Peyer's patch (tissue), 4 donors: ENCODE results near the gene KDR. TPM values are rescaled to one million over a fixed set of nuclear protein-coding genes. Genes with fewer than 3 reads are reported as not detected.

Source experiments
- DNase-seq, 3 donors: peaks; one replicate each; pipeline ENCODE4 v3.0.0-alpha.2; 2017 to 2019
- H3K27ac ChIP-seq, 4 donors: fragments of 200-600 bp; sonication (generic); one replicate each; pipeline ENCODE4 v1.5.1; 2016 to 2019
- H3K27me3 ChIP-seq, 2 donors: fragments of 200-600 bp; sonication (generic); one replicate each; pipeline ENCODE4 v1.5.1; 2019
- H3K36me3 ChIP-seq, 3 donors: fragments of 200-600 bp; sonication (generic); one replicate each; pipeline ENCODE4 v1.5.1; 2016 to 2019
- H3K4me1 ChIP-seq, 4 donors: fragments of 200-600 bp; sonication (generic); one replicate each; pipeline ENCODE4 v1.5.1; 2016 to 2019
- H3K4me3 ChIP-seq, 4 donors: fragments of 200-600 bp; sonication (generic); 1 replicate in 3 of 4; 2 replicates in 1 of 4; pipeline ENCODE4 v1.5.1; 2016 to 2019; ENCODE audit warnings: mild to moderate bottlenecking in 1 of 4
- H3K9me3 ChIP-seq, 4 donors: fragments of 200-600 bp; sonication (generic); one replicate each; pipeline ENCODE4 v1.5.1; 2016 to 2019; ENCODE audit warnings: mild to moderate bottlenecking in 1 of 4
- POLR2A ChIP-seq, 2 donors: fragments of 450-650 bp; IDR thresholded peaks; one replicate each; pipeline ENCODE4 v1.5.1; 2017; ENCODE audit warnings: antibody characterized with exemption in 2 of 2, mild to moderate bottlenecking in 2 of 2, moderate library complexity in 2 of 2
- total RNA-seq, 4 donors: library from RNA; depleted of rRNA; stranded (reverse); fragments of >200 nt; gene quantifications; one replicate each; pipeline ENCODE4 v1.1.0, GENCODE V29; 2016
- TF ChIP-seq, protein P1 (sequence below), 6 experiments: fragments of 450-650 bp in 4 of 6; fragments of 200-600 bp in 2 of 6; sonication (generic) in 1 of 6; IDR thresholded peaks; one replicate each; pipeline ENCODE4 v1.5.1; 2017 to 2019; ENCODE audit warnings: antibody characterized with exemption in 6 of 6, mild to moderate bottlenecking in 3 of 6, moderate library complexity in 1 of 6

Gene KDR
- total RNA-seq, 4 donors from 2014 or later: 5.2 to 24.8 (median 6.2) TPM

DNA sequence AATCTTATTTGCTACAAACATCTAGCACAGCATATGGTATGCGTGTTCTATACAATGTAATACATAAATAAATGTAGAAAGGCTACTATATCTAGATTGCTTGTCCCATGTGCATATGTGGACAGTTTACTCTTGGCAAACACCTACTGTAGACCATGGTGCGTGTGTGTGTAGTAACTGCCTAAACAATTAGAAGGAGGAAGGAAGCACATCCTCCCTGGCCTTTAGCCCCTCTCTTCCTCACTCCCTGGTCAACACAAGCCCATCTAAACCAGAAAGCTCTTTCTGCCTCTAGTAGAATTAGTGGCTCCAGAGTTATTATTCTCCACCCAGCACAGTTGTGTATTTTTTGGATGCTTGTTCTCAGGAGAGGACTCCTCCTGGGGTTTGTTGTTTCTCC, 73.9 kb downstream of the KDR start:
- Histone ChIP-seq H3K9me3 (no peaks in the 10 kb centered on the region), H3K4me3 (no peak overlapping the region), H3K36me3 (no peaks in the 10 kb centered on the region), H3K4me1 (no peaks in the 10 kb centered on the region), H3K27me3 (no peaks in the 10 kb centered on the region), H3K27ac (no peak overlapping the region)
- TF ChIP-seq, protein P1, sequence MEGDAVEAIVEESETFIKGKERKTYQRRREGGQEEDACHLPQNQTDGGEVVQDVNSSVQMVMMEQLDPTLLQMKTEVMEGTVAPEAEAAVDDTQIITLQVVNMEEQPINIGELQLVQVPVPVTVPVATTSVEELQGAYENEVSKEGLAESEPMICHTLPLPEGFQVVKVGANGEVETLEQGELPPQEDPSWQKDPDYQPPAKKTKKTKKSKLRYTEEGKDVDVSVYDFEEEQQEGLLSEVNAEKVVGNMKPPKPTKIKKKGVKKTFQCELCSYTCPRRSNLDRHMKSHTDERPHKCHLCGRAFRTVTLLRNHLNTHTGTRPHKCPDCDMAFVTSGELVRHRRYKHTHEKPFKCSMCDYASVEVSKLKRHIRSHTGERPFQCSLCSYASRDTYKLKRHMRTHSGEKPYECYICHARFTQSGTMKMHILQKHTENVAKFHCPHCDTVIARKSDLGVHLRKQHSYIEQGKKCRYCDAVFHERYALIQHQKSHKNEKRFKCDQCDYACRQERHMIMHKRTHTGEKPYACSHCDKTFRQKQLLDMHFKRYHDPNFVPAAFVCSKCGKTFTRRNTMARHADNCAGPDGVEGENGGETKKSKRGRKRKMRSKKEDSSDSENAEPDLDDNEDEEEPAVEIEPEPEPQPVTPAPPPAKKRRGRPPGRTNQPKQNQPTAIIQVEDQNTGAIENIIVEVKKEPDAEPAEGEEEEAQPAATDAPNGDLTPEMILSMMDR (IDR thresholded peaks at IDR 0.05): no peak
- no peak for TF ChIP-seq POLR2A (IDR thresholded peaks at IDR 0.05)
- DNase-seq: no peak

DNA sequence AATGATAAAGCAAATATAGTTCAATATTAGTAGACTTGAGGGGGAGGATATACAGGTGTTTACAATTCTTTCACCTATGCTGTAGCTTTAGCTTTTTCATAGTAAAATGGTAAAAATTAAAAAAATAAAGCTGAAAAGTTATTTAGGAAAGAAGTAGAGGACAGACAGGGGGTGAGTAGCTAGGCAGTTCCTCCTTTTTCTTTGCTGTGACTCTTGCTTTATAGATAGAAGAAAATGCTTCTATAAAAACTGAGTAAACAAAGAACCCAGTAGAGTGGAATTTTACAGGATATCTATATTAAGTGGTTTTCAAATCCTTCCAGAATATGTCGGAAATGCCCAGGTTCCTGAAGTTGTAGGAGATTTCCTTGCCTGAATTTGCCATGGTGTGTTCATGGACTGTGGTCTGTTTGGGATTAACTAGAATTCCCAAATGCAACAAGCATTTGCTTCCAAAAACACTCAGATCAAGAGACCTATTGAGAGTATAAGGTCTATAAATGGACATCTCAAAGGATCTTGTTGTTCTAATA, 74.9 kb downstream of the KDR start:
- Histone ChIP-seq H3K4me3 (no peak overlapping the region), H3K9me3 (no peaks in the 10 kb centered on the region), H3K27ac (no peak overlapping the region), H3K27me3 (no peaks in the 10 kb centered on the region), H3K36me3 (no peaks in the 10 kb centered on the region), H3K4me1 (no peaks in the 10 kb centered on the region)
- no peak for DNase-seq
- no peak for TF ChIP-seq POLR2A (IDR thresholded peaks at IDR 0.05)

DNA sequence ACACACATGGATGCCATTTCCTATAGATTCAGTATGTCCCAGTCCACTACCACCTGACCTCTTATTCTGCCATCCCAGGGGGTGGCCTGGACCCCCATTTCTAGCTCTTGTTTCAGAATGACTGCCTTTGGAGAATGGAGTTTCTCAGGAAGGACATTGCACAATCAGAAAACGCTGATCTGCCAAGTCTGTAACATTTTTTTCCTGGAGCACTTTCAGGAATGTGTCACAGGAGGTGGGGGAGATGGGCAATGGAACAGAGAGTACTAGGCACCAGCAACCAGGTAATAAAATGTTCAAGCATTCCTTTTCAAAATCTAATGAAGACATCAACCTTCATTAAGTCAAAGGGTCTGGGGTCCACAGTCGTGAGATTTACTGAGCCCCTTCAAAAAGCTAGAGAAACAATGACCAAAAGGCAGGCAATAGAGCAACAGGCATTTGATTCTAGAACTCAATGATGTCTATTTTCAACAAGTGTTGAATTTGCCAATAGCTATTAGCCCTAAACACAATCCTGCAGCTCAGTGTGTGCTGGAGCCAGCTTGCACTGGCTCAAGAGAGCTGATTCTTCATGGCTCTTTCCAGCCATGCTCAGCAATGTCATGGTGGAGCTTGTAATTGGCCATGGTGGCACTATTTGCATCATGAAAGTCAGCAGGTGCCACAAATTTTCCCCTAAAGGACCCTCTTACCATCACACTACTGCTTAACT, 87.1 kb downstream of the KDR start:
- Histone ChIP-seq H3K36me3 (no peaks in the 10 kb centered on the region), H3K27ac (peak overlapping the region in 1 of 4 donors; percentile 12), H3K4me3 (no peak overlapping the region), H3K9me3 (no peaks in the 10 kb centered on the region), H3K4me1 (no peaks in the 10 kb centered on the region), H3K27me3 (no peaks in the 10 kb centered on the region)
- TF ChIP-seq POLR2A (IDR thresholded peaks at IDR 0.05): no peak
- TF ChIP-seq, protein P1 (IDR thresholded peaks at IDR 0.05): no peak
- DNase-seq: no peak

DNA sequence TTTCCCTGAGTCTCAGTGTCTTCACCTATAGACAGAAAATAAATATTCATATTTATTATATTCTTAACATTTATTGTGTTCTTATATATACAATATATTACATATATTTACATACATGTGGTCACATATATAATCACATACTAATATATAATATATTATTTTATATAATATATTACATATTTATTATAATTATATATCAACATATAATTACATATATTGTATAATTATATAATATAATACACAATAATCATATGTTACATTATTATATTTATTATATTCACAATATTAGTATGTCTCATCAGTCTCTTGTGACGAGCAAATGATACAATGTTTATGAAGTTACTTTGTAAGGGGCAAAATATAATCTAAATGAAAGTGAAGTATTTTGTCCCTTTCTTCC, 87.7 kb downstream of the KDR start:
- Histone ChIP-seq H3K36me3 (no peaks in the 10 kb centered on the region), H3K4me1 (no peaks in the 10 kb centered on the region), H3K27me3 (no peaks in the 10 kb centered on the region), H3K9me3 (no peaks in the 10 kb centered on the region), H3K27ac (no peak overlapping the region), H3K4me3 (no peak overlapping the region)
- DNase-seq: no peak
- TF ChIP-seq, protein P1 (IDR thresholded peaks at IDR 0.05): no peak
- no peak for TF ChIP-seq POLR2A (IDR thresholded peaks at IDR 0.05)

DNA sequence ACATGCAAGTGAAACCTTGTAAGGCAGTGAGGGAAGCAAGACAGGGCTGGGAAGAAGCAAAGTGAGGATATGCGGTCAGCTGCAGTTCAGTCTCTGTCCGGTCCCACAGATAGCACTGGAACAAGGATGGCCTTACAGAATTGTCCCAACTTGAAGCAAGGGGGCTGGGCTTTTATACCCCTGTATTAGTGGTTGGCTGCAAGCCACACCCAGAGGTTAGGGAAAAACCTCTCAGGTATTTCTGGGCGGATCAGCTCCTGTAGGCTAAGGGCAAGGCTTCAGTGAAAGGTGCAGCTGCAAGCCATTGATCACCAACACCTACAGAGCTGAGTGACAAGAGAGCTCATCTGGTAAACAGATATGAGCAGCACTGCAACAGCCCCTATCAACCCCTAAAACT, 89.0 kb downstream of the KDR start:
- TF ChIP-seq, protein P1 (IDR thresholded peaks at IDR 0.05): no peak
- TF ChIP-seq POLR2A (IDR thresholded peaks at IDR 0.05): no peak
- H3K4me1 ChIP-seq: no peaks in the 10 kb centered on the region
- H3K4me3 ChIP-seq: no peak overlapping the region
- H3K9me3 ChIP-seq: no peaks in the 10 kb centered on the region
- no peaks in the 10 kb centered on the region for H3K36me3 ChIP-seq
- no peaks in the 10 kb centered on the region for H3K27me3 ChIP-seq
- H3K27ac ChIP-seq: no peak overlapping the region
- no peak for DNase-seq

DNA sequence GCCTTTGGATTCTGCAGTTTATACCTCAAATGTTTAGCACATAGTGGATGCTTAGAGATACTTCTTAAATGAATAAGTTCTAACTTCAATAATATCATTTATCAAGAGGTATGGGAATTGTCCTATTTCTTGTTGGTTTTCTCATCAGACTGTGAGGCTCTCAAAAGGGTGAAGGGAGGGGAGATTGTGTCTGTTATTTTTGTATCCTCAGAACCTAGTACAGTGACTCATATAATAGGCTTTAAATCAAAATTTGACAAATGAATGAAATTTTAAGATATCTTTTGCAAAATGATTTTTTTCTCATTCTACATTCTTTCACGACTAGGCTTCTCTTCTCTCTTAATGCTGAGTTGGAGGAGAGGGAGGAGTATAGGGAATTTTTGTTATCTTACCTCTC, 89.5 kb downstream of the KDR start:
- TF ChIP-seq, protein P1 (IDR thresholded peaks at IDR 0.05): no peak
- TF ChIP-seq POLR2A (IDR thresholded peaks at IDR 0.05): no peak
- Histone ChIP-seq H3K27ac (no peak overlapping the region), H3K4me1 (no peaks in the 10 kb centered on the region), H3K9me3 (no peaks in the 10 kb centered on the region), H3K36me3 (no peaks in the 10 kb centered on the region), H3K27me3 (no peaks in the 10 kb centered on the region), H3K4me3 (no peak overlapping the region)
- DNase-seq: no peak
